HepG2 (cell line): Measurements from ENCODE around the gene FDPS. TPM values are rescaled to one million over a fixed set of nuclear protein-coding genes. Genes with fewer than 3 reads are reported as not detected.

Experiments used
- HOXA9 ChIP-seq: sonication (generic); formaldehyde crosslinking; IDR thresholded peaks from 2 replicates; pipeline ENCODE4 v1.8.1; 2022; ENCODE audit warnings: missing genetic modification reagents, mild to moderate bottlenecking, moderate library complexity, borderline replicate concordance
- IRX3 ChIP-seq: sonication (generic); formaldehyde crosslinking; IDR thresholded peaks from 2 replicates; pipeline ENCODE4 v1.8.1; 2023; ENCODE audit warnings: mild to moderate bottlenecking, low read depth, missing genetic modification reagents, borderline replicate concordance
- ISL2 ChIP-seq: sonication (generic); formaldehyde crosslinking; IDR thresholded peaks from 2 replicates; pipeline ENCODE4 v1.5.0; 2020; ENCODE audit warnings: missing genetic modification reagents
- KDM4B ChIP-seq: sonication (generic); formaldehyde crosslinking; IDR thresholded peaks from 2 replicates; pipeline ENCODE4 v1.4.0; 2020; ENCODE audit warnings: missing genetic modification reagents
- KLF16 ChIP-seq, 2 experiments: sonication (generic) in 1 of 2; formaldehyde crosslinking in 1 of 2; IDR thresholded peaks; 2 replicates each; pipeline versions ENCODE4 v1.6.1 to v1.8.0; 2016 to 2023; ENCODE audit warnings: missing genetic modification reagents in 2 of 2, missing compliant biosample characterization in 1 of 2
- NCOR1 ChIP-seq: fragments of 200-600 bp; sonication (generic); IDR thresholded peaks from 2 replicates; pipeline ENCODE4 v1.7.0; 2017; ENCODE audit warnings: antibody characterized with exemption, low read length, borderline replicate concordance
- PHF5A ChIP-seq: IDR thresholded peaks from one replicate; pipeline ENCODE4 v1.6.1; 2018; ENCODE audit warnings: low read depth, missing genetic modification reagents; ENCODE audit not compliant: unreplicated experiment
- SMAD9 ChIP-seq: sonication (generic); formaldehyde crosslinking; IDR thresholded peaks from 2 replicates; pipeline ENCODE4 v1.5.1; 2020; ENCODE audit warnings: mild to moderate bottlenecking, missing genetic modification reagents
- SOX13 ChIP-seq, 3 experiments: fragments of 450-650 bp in 1 of 3; sonication (generic) in 1 of 3; formaldehyde crosslinking in 1 of 3; IDR thresholded peaks in 2 of 3; conservative IDR thresholded peaks in 1 of 3; 2 replicates each; pipeline versions ENCODE4 v1.5.0 to v1.6.1; 2016 to 2020; ENCODE audit warnings: antibody characterized with exemption in 1 of 3, mild to moderate bottlenecking in 1 of 3, missing compliant biosample characterization in 1 of 3, missing genetic modification reagents in 1 of 3, moderate library complexity in 1 of 3
- ZFP36 ChIP-seq: fragments of 150-350 bp; IDR thresholded peaks from 2 replicates; pipeline ENCODE4 v1.6.1; 2018; ENCODE audit warnings: borderline replicate concordance, low read length, low read depth; ENCODE audit not compliant: partially characterized antibody
- ZNF503 ChIP-seq: sonication (generic); formaldehyde crosslinking; IDR thresholded peaks from 2 replicates; pipeline ENCODE4 v1.4.0; 2020; ENCODE audit warnings: missing genetic modification reagents
- ZNF557 ChIP-seq: sonication (generic); formaldehyde crosslinking; IDR thresholded peaks from 2 replicates; pipeline ENCODE4 v1.4.0; 2020; ENCODE audit warnings: missing genetic modification reagents
- ZNF562 ChIP-seq: sonication (generic); formaldehyde crosslinking; IDR thresholded peaks from 2 replicates; pipeline ENCODE4 v1.8.0; 2022; ENCODE audit warnings: missing genetic modification reagents, borderline replicate concordance
- ZSCAN30 ChIP-seq: sonication (generic); formaldehyde crosslinking; IDR thresholded peaks from 2 replicates; pipeline ENCODE4 v1.5.0; 2020; ENCODE audit warnings: mild to moderate bottlenecking, missing genetic modification reagents
- polyA plus RNA-seq, 8 experiments: library from polyadenylated mRNA; depleted of rRNA in 3 of 8; stranded (reverse) in 7 of 8; unstranded in 1 of 8; fragments of >200 nt; fragmentation: Illumina TruSeq in 4 of 8; extraction: Trizol in 4 of 8; gene quantifications; 2 replicates each; pipeline versions ENCODE4 v1.2.1 to v1.2.3, GENCODE V29; 2011 to 2016; ENCODE audit warnings: low read depth in 4 of 8, missing spikeins in 1 of 8, mixed read lengths in 1 of 8; ENCODE audit not compliant: insufficient read depth in 1 of 8
- total RNA-seq, 5 experiments: library from RNA; depleted of rRNA; stranded (reverse); fragments of >200 nt; fragmentation: Illumina TruSeq; extraction: Trizol; gene quantifications; 2 replicates each; pipeline ENCODE4 v1.2.3, GENCODE V29; 2016; ENCODE audit warnings: low read depth in 1 of 5
- TF ChIP-seq, protein P1 (sequence below): sonication (generic); formaldehyde crosslinking; IDR thresholded peaks from 2 replicates; pipeline ENCODE4 v1.5.1; 2020; ENCODE audit warnings: mild to moderate bottlenecking, missing genetic modification reagents, moderate library complexity
- TF ChIP-seq, protein P2 (sequence below): sonication (generic); formaldehyde crosslinking; conservative IDR thresholded peaks from 2 replicates; pipeline ENCODE4 v1.4.0; 2020; ENCODE audit warnings: missing genetic modification reagents
- TF ChIP-seq, protein P3 (sequence below): sonication (generic); formaldehyde crosslinking; IDR thresholded peaks from 2 replicates; pipeline ENCODE4 v1.4.0; 2020; ENCODE audit warnings: missing genetic modification reagents, mild to moderate bottlenecking, borderline replicate concordance

Gene FDPS
- total and polyA plus RNA-seq, 2 of the 13 experiments (the other 11 are each of a cell fraction or from before 2014, with no cell fraction given) = 264 to 519 TPM

- TF ChIP-seq NCOR1 (peak; percentile 51; the same call in 1 of the 2 replicates), HOXA9 (CRISPR knock-in tag) (no peak), KLF16 (CRISPR knock-in tag; IDR thresholded peaks at IDR 0.05) (peak in 1 of 2 experiments; percentile 63; a peak in 2 of 4 replicates), ZFP36 (no peak), IRX3 (CRISPR knock-in tag) (no peak), SOX13 (IDR thresholded peaks at IDR 0.05) (no peak), SOX13 (CRISPR knock-in tag; conservative IDR thresholded peaks at IDR 0.05 in 1 of 2, IDR thresholded peaks at IDR 0.05 in 1 of 2) (peak in 1 of 2 experiments; percentile 69; a peak in 2 of 4 replicates), PHF5A (CRISPR knock-in tag) (peak; percentile 81), ZNF503 (CRISPR knock-in tag) (0 out of 2 replicates have a peak, but pooled peaks have one; percentile 60), ZNF557 (peak; percentile 74; the same call in 1 of the 2 replicates), SMAD9 (CRISPR knock-in tag) (peak; percentile 86; the same call in 1 of the 2 replicates), KDM4B (CRISPR knock-in tag) (peak; percentile 90), ISL2 (CRISPR knock-in tag) (peak; percentile 67; the same call in 1 of the 2 replicates), ZSCAN30 (CRISPR knock-in tag) (no peak), ZNF562 (CRISPR knock-in tag) (no peak)
- TF ChIP-seq, protein P1, sequence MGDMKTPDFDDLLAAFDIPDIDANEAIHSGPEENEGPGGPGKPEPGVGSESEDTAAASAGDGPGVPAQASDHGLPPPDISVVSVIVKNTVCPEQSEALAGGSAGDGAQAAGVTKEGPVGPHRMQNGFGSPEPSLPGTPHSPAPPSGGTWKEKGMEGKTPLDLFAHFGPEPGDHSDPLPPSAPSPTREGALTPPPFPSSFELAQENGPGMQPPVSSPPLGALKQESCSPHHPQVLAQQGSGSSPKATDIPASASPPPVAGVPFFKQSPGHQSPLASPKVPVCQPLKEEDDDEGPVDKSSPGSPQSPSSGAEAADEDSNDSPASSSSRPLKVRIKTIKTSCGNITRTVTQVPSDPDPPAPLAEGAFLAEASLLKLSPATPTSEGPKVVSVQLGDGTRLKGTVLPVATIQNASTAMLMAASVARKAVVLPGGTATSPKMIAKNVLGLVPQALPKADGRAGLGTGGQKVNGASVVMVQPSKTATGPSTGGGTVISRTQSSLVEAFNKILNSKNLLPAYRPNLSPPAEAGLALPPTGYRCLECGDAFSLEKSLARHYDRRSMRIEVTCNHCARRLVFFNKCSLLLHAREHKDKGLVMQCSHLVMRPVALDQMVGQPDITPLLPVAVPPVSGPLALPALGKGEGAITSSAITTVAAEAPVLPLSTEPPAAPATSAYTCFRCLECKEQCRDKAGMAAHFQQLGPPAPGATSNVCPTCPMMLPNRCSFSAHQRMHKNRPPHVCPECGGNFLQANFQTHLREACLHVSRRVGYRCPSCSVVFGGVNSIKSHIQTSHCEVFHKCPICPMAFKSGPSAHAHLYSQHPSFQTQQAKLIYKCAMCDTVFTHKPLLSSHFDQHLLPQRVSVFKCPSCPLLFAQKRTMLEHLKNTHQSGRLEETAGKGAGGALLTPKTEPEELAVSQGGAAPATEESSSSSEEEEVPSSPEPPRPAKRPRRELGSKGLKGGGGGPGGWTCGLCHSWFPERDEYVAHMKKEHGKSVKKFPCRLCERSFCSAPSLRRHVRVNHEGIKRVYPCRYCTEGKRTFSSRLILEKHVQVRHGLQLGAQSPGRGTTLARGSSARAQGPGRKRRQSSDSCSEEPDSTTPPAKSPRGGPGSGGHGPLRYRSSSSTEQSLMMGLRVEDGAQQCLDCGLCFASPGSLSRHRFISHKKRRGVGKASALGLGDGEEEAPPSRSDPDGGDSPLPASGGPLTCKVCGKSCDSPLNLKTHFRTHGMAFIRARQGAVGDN (CRISPR knock-in tag) = peak; percentile 99
- TF ChIP-seq, protein P2, sequence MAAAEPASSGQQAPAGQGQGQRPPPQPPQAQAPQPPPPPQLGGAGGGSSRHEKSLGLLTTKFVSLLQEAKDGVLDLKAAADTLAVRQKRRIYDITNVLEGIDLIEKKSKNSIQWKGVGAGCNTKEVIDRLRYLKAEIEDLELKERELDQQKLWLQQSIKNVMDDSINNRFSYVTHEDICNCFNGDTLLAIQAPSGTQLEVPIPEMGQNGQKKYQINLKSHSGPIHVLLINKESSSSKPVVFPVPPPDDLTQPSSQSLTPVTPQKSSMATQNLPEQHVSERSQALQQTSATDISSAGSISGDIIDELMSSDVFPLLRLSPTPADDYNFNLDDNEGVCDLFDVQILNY (CRISPR knock-in tag) = no peak
- TF ChIP-seq, protein P3, sequence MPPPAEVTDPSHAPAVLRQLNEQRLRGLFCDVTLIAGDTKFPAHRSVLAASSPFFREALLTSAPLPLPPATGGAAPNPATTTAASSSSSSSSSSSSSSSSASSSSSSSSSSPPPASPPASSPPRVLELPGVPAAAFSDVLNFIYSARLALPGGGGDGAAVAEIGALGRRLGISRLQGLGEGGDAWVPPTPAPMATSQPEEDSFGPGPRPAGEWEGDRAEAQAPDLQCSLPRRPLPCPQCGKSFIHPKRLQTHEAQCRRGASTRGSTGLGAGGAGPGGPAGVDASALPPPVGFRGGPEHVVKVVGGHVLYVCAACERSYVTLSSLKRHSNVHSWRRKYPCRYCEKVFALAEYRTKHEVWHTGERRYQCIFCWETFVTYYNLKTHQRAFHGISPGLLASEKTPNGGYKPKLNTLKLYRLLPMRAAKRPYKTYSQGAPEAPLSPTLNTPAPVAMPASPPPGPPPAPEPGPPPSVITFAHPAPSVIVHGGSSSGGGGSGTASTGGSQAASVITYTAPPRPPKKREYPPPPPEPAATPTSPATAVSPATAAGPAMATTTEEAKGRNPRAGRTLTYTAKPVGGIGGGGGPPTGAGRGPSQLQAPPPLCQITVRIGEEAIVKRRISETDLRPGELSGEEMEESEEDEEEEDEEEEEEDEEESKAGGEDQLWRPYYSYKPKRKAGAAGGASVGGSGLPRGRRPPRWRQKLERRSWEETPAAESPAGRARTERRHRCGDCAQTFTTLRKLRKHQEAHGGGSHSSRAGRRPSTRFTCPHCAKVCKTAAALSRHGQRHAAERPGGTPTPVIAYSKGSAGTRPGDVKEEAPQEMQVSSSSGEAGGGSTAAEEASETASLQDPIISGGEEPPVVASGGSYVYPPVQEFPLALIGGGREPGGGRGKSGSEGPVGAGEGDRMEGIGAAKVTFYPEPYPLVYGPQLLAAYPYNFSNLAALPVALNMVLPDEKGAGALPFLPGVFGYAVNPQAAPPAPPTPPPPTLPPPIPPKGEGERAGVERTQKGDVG (CRISPR knock-in tag) = no peak
Observed at GRCh38 chr1:155300553-155301329, 7.9 kb upstream of the FDPS start (continued).
